ENCODE measurements around the gene PROSER2.
"Not testable (repeated sequence)": the region's sequence is repeated elsewhere in the genome, so short reads cannot be mapped to it uniquely, and the experiment has no call there.

The PROSER2 gene

GRCh38 chr10:11884706-11885423, 61.7 kb downstream of the PROSER2 start:
- DNase-seq, result no peak

DNA sequence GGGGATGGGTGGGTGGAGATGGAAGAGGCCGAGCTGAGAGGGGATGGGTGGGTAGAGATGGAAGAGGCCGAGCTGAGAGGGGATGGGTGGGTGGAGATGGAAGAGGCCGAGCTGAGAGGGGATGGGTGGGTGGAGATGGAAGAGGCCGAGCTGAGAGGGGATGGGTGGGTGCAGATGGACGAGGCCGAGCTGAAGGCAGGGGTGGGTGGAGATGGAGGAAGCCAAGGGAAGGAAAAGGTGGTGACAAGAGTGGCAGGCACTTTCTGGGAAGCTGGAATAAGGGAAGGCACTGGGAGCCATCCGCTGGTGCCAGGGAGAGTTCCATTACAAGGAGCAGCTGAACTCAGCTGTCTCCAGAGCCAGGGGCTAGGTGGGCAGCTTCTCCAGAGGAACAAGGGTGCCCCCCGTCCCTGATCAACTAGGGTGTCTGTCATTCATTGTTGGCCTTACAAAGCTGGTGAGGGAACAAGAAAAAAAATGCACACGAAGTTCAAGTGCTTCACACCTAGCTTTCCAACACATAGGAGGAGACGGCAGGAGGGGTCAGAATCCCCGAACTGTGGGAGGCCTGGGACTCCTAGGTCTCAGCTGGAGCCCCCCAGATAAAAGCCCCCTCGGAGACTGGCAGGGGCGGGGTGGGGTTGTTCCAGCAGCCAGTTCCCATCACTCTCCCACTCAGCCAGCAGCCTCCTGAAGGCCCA, 62.4 kb downstream of the PROSER2 start:
- no peak for DNase-seq

- DNase-seq, result no peak
Observed at GRCh38 chr10:11886138-11886474, 63.0 kb downstream of the PROSER2 start.

GRCh38 chr10:11886851-11887250, 63.7 kb downstream of the PROSER2 start:
- no peak for DNase-seq

DNA sequence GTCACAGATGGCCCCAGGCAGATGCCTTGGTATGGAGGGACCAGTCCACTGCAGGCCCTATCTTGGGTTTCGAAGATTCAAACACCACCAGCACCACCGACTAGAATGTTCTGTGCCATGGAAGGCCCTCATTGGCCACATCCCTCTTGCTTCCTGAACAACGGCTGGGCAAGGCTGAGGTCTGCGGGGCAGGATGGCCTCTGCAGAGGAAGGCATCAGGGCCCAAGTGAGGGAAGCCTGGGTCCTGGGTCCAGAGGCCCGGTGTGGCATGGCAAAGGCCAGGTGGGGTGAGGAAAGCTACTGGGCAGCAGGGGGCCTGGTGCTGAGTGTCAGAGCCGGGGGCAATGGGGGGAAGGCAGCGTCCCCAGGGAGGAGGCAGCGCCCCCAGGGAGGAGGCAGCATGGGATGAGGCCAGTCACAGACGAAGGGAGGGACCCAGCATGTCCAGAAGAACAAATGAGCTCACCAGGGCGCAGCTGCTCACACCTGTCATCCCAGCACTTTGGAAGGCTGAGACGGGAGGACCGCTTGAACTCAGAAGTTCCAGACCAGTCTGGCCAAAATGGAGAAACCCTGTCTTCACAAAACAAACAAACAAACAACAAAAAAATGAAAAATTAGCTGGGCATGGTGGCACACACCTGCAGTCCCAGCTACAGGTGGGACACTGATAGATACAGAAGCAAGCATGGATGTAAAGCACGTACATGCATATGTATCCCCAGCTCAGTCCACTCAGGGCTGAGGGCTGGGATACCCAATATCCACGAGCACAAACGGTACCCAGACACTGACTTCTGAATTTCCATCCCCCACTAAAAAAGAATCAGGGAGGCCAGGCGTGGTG, 64.4 kb downstream of the PROSER2 start:
- DNase-seq, result no peak

DNA sequence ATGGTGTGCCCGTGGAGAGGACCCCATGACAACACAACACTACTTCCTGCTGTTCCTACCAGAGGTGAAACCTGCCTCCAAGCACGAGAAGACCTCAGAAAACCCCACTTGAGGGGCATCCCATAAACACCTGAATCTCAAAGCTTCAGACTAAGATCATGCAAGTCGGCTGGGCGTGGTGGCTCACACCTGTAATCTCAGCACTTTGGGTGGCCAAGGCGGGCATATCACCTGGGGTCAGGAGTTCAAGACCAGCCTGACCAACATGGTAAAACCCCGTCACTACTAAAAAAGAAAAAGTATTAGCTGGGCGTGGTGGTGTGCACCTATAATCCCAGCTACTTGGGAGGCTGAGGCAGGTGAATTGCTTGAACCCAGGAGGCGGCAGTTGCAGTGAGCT, 66.1 kb downstream of the PROSER2 start:
- not testable (repeated sequence) for DNase-seq

DNA sequence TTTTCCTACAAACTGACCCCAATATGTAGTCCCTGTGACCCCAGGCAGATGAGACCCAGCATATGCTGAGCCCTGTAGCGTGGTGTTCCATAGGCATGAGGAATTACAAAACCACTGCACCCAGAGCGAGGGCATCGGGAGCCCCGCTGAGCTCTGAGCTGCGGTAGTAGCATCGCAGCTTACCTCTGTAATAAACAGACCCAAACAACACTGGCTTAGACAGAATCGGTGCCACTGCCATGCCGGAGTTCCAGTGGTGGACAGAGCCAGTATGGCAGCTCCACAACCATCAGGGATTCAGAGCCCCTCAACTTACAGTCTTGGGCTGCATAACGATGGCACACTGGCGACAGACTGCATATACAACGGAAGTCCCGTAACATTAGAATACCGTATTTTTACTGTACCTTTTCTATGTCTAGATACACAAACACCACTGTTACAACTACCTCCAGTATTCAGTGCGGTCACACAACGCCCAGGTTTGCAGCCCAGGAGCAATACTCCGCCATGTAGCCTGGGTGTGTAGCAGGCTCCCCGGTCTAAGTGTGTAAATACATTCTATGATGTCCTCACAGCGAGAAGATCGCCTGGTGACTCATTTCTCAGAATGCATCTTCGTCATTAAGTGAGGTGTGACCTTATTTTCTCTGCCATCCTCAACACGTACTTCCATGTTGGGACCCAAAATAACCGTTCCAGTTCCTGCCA, 68.8 kb downstream of the PROSER2 start:
- no peak for DNase-seq

GRCh38 chr10:11893749-11894278, 70.7 kb downstream of the PROSER2 start:
- no peak for DNase-seq

- no peak for DNase-seq
Observed at GRCh38 chr10:11894381-11895107, 71.4 kb downstream of the PROSER2 start.

DNA sequence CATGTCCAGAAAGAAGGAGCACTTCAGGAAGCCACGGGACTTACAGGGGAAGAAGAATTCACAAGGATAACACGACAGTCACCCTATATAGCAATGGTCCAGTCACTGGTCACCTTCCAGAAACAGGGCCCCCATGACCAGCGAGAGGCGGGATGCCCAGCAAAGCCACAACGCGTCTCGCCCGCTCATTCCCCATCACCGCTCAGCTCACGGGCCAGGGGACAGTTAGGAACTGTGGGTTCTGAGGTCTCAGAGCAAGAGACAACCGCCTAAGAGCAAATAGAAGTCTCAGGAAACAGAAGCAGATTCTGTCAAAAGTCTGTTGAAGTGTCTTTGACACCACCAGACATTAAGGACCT, 71.9 kb downstream of the PROSER2 start:
- no peak for DNase-seq

- no peak for DNase-seq
Observed at GRCh38 chr10:11895598-11895997, 72.4 kb downstream of the PROSER2 start.

- DNase-seq, result no peak
Observed at GRCh38 chr10:11896549-11897200, 73.5 kb downstream of the PROSER2 start.

- no peak for DNase-seq
Observed at GRCh38 chr10:11898033-11898371, 74.8 kb downstream of the PROSER2 start.

- DNase-seq, result no peak
Observed at GRCh38 chr10:11898372-11899066, 75.4 kb downstream of the PROSER2 start.

DNA sequence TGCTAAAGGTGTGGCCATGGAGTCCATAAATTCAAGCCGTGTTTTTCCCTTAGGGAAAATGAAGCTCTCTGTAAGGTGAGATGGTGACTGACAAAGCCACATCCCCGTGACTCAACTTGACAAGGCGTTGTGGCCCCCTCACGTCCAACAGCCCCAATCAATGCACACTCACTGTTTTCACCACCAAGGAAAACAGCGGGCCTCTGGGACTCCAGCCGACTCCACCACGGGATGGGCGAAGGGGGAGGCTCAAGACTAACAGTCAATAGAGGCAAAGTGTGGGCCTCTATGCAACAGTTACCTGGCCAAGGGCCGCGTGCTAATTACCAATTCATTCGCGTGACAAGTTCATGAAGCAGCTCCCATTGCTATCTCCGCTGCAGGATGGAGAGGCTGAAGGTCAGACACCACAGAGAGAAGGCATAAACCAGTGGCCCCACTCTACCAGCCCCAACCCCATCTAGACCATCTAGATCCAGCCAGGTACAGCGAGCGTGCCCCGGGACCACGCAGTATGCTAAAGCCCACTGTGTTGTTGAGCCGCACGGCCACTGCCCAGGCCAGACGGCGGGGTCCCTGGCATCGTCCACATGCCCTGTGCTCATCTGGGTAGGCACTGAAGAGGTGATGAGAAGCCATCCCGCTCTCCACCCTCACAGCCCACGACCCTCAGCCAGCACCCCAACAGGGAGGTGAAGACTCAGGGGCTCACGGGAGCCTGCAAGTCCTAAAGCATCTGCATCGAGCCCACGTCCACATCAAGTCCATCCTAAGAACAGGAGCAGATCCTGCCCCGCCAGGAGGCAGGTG, 76.1 kb downstream of the PROSER2 start:
- no peak for DNase-seq

DNA sequence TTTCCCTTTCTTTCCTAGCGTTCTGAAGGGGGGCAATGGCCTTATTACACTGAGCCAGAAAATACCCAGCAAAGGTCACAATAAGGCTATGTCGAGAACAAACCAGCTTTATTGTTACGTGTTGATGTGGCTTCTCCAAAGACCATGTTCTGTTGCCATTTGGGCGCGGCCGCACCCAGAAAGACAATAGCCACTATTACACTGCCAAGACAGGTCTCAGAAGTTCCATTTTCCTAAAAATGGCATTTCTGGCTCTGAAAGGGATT, 77.8 kb downstream of the PROSER2 start:
- no peak for DNase-seq

DNA sequence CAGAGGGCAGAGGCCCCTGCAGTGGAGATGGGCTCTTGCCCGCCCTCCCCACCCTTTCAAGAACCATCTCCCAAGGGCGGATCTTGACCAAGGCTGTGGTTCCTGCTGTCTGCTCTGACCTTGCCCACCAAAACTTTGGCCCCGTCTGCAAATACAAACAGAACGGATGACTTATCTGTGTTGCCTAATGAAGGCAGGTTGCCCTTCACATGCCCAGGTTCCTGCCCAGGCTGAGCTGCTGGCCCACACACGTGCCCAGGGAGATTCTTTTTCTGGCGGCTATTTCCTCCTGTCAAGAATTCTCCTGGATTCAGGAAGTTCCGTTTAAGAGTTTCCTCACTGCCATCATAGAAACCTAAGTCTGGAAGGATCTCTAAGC, 78.3 kb downstream of the PROSER2 start:
- DNase-seq, result no peak

DNA sequence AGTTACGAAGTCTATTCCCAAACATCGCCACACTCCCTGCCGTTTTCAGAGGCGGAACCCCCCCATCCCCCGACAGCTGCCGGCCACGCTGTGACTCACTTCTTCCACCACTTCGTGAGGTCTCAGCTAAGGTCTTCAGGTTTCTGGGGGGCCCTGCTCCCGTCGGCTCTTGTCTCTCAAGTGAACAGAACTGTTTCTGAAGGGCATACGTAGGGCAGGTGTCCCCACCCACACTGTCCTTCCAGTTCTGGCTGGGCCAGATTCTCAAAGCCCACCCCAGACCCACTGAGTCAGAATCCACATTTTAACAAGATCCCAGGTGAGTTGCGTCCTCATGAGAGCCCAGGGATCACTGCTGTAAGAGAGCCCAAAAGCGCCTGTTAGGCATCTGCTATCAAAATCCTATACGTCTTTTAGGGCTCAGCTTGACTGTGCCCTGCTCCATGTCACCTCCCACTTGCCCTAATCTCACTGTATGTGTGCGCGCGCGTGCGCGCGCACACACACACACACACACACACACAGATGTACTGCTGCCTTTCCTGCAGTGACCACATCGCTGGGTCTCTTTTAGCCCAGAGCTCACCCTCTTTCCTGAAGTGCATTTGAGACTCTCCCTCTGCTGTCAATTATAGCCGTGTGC, 78.8 kb downstream of the PROSER2 start:
- DNase-seq, result no peak

DNA sequence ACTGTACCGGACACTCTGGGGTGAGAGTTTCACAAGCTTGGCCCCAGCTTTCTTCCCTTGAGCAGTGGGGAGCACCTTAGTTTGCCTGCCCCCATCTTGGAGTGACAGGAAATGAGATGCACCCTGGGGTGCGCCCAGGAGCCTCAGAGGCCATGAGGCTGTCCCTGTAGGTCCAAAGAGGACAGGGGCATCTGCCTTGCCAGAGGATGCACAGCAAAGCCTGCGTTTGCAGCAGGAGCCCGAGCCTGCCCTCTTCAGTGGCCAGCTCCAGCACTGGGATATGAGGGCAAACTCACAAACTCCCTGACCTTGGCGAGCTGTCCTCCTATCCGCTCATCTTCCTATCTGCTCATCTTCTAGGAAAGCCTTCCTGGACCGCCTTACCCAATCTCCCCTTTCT, 79.5 kb downstream of the PROSER2 start:
- no peak for DNase-seq

DNA sequence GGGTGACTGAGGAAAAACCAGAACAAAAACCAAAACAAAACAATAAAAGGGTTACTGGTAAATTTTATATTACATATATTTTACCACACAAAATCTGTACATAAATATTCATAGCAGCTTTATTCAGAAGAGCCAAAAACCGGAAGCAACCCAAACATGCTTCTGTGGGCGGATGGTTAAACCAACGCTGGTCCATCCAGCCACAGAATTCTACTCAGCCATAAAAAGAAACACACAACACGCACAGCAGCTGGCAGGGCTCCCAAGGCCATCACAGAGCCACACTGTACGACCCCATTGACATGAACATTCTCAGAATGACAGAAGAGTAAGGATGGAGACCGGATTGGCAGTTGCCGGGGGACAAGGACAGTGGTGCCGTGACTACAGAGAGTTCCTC, 83.6 kb downstream of the PROSER2 start:
- no peak for DNase-seq
